Ectodermal cell (in vitro differentiated cells): Measurements from ENCODE around the gene LAMA2.

Experiments used
- H3K27ac ChIP-seq: 2 replicates; pipeline ENCODE4 v1.7.0; 2013; ENCODE audit warnings: mild to moderate bottlenecking, low read depth, low read length; ENCODE audit not compliant: insufficient read depth, poor library complexity, severe bottlenecking
- H3K27me3 ChIP-seq: 2 replicates; pipeline ENCODE4 v1.7.0; 2013; ENCODE audit warnings: mild to moderate bottlenecking, low read length; ENCODE audit not compliant: insufficient read depth, control insufficient read depth, poor library complexity, severe bottlenecking
- H3K36me3 ChIP-seq: one replicate; pipeline ENCODE4 v1.7.0; 2013; ENCODE audit warnings: low read length; ENCODE audit not compliant: control insufficient read depth, insufficient read depth
- H3K4me1 ChIP-seq: one replicate; pipeline ENCODE4 v1.7.0; 2013; ENCODE audit warnings: low read length; ENCODE audit not compliant: control insufficient read depth, insufficient read depth
- H3K4me3 ChIP-seq: 2 replicates; pipeline ENCODE4 v1.7.0; 2013; ENCODE audit warnings: low read depth, low read length, control low read depth; ENCODE audit not compliant: insufficient read depth
- H3K9me3 ChIP-seq: 2 replicates; pipeline ENCODE4 v1.7.0; 2013; ENCODE audit warnings: mild to moderate bottlenecking, low read length, moderate library complexity; ENCODE audit not compliant: control insufficient read depth
- WGBS, 2 experiments: methylation state at CpG; one replicate each; pipeline ENCODE4 v1.1.7; 2013; ENCODE audit warnings: missing lambda C conversion rate in 2 of 2; 5-methylcytosine and 5-hydroxymethylcytosine counted together

The LAMA2 gene

GRCh38 chr6:129382916-129383315 lies 500.0 kb downstream of the LAMA2 start:
- Histone ChIP-seq H3K4me3 (no peak overlapping the region), H3K4me1 (no peaks in the 10 kb centered on the region), H3K27ac (no peak overlapping the region), H3K9me3 (no peaks in the 10 kb centered on the region), H3K36me3 (no peaks in the 10 kb centered on the region), H3K27me3 (no peaks in the 10 kb centered on the region)
- WGBS, 2 experiments: 91 to 95% methylated on average over 7 of the region's 7 CpGs

- Histone ChIP-seq H3K4me1 (no peaks in the 10 kb centered on the region), H3K9me3 (no peaks in the 10 kb centered on the region), H3K36me3 (no peaks in the 10 kb centered on the region), H3K27me3 (no peaks in the 10 kb centered on the region), H3K4me3 (no peak overlapping the region), H3K27ac (no peak overlapping the region)
- no CpG with 5 or more reads among the region's 1 CpG for WGBS, 2 experiments
Observed at GRCh38 chr6:129385117-129385516, 502.2 kb downstream of the LAMA2 start.

GRCh38 chr6:129390900-129391299 lies 508.0 kb downstream of the LAMA2 start:
- H3K36me3 ChIP-seq: no peaks in the 10 kb centered on the region
- no peaks in the 10 kb centered on the region for H3K27me3 ChIP-seq
- no peaks in the 10 kb centered on the region for H3K9me3 ChIP-seq
- no peaks in the 10 kb centered on the region for H3K4me1 ChIP-seq
- no peak overlapping the region for H3K27ac ChIP-seq
- 92 to 99% methylated on average over 1 to 2 of the region's 2 CpGs for WGBS, 2 experiments
- H3K4me3 ChIP-seq: no peak overlapping the region

GRCh38 chr6:129393654-129394053 lies 510.7 kb downstream of the LAMA2 start:
- H3K36me3 ChIP-seq: no peaks in the 10 kb centered on the region

GRCh38 chr6:129398764-129399163 lies 515.8 kb downstream of the LAMA2 start:
- H3K4me1 ChIP-seq: no peaks in the 10 kb centered on the region
- no peaks in the 10 kb centered on the region for H3K9me3 ChIP-seq
- no peaks in the 10 kb centered on the region for H3K27me3 ChIP-seq
- no peak overlapping the region for H3K4me3 ChIP-seq
- WGBS, 2 experiments: 95 to 100% methylated on average over 2 of the region's 4 CpGs
- H3K27ac ChIP-seq: no peak overlapping the region
- no peaks in the 10 kb centered on the region for H3K36me3 ChIP-seq

More at GRCh38 chr6:129393654-129394053, 510.7 kb downstream of the LAMA2 start:
- Histone ChIP-seq H3K27ac (no peak overlapping the region), H3K4me1 (no peaks in the 10 kb centered on the region), H3K9me3 (no peaks in the 10 kb centered on the region), H3K27me3 (no peaks in the 10 kb centered on the region), H3K4me3 (no peak overlapping the region)
- WGBS, 2 experiments: 92% methylated on average over 2 of the region's 2 CpGs

- H3K27me3 ChIP-seq: no peaks in the 10 kb centered on the region
- WGBS, 2 experiments: 78 to 80% methylated on average over 1 of the region's 1 CpG
Observed at GRCh38 chr6:129402244-129402643, 519.3 kb downstream of the LAMA2 start.

GRCh38 chr6:129411092-129411491 lies 528.2 kb downstream of the LAMA2 start:
- Histone ChIP-seq H3K36me3 (no peaks in the 10 kb centered on the region), H3K4me3 (no peak overlapping the region), H3K27ac (no peak overlapping the region), H3K9me3 (no peaks in the 10 kb centered on the region), H3K4me1 (no peaks in the 10 kb centered on the region), H3K27me3 (no peaks in the 10 kb centered on the region)
- WGBS, 2 experiments: 89 to 100% methylated on average over 1 of the region's 1 CpG

More at GRCh38 chr6:129402244-129402643, 519.3 kb downstream of the LAMA2 start:
- Histone ChIP-seq H3K27ac (no peak overlapping the region), H3K36me3 (no peaks in the 10 kb centered on the region), H3K9me3 (no peaks in the 10 kb centered on the region), H3K4me3 (no peak overlapping the region), H3K4me1 (no peaks in the 10 kb centered on the region)

- no peaks in the 10 kb centered on the region for H3K27me3 ChIP-seq
- no peaks in the 10 kb centered on the region for H3K4me1 ChIP-seq
- no peaks in the 10 kb centered on the region for H3K36me3 ChIP-seq
- WGBS, 2 experiments: 93 to 96% methylated on average over 6 of the region's 6 CpGs
- no peak overlapping the region for H3K4me3 ChIP-seq
- no peak overlapping the region for H3K27ac ChIP-seq
- H3K9me3 ChIP-seq: no peaks in the 10 kb centered on the region
Observed at GRCh38 chr6:129416337-129416990, 533.5 kb downstream of the LAMA2 start.

- no peak overlapping the region for H3K27ac ChIP-seq
- no peaks in the 10 kb centered on the region for H3K27me3 ChIP-seq
- no peaks in the 10 kb centered on the region for H3K9me3 ChIP-seq
- 94 to 98% methylated on average over 8 of the region's 8 CpGs for WGBS, 2 experiments
- H3K36me3 ChIP-seq: no peaks in the 10 kb centered on the region
- H3K4me3 ChIP-seq: no peak overlapping the region
- H3K4me1 ChIP-seq: no peaks in the 10 kb centered on the region
Observed at GRCh38 chr6:129417416-129418086, 534.6 kb downstream of the LAMA2 start.

- no peak overlapping the region for H3K4me3 ChIP-seq
- no peaks in the 10 kb centered on the region for H3K4me1 ChIP-seq
- H3K27ac ChIP-seq: no peak overlapping the region
- H3K36me3 ChIP-seq: no peaks in the 10 kb centered on the region
- WGBS, 2 experiments: 86 to 95% methylated on average over 1 to 2 of the region's 2 CpGs
- H3K9me3 ChIP-seq: no peaks in the 10 kb centered on the region
- H3K27me3 ChIP-seq: no peaks in the 10 kb centered on the region
Observed at GRCh38 chr6:129419324-129419723, 536.4 kb downstream of the LAMA2 start.
